ENCODE results near the gene LRRC9. TPM values are rescaled to one million over a fixed set of nuclear protein-coding genes. Genes with fewer than 3 reads are reported as not detected.

Gene LRRC9
- polyA plus RNA-seq (ENCODE audit: low read depth in 6 of 6) = not detected

- Mint-ChIP-seq H3K9me3 (peaks cover 0 to 12% (median 6%) of the 10 kb centered on the region in 7 donors), H3K27me3 (peaks cover 48 to 58% (median 55%) of the 10 kb centered on the region in 3 donors), H3K27ac (peak within 1 kb of the TSS in 3 of 6 donors; percentile 69 to 71 (median 69)), H3K4me1 (peaks cover 5 to 10% (median 6%) of the 10 kb centered on the region in 3 donors), H3K4me3 (peak within 1 kb of the TSS; percentile 75 to 93 (median 80)), H3K36me3 (peaks cover 0 to 8% of the 10 kb centered on the region in 2 donors)
- ATAC-seq (ENCODE audit: low read depth in 2 of 2) = peak; percentile 56 to 61
- DNase-seq = peak; percentile 4
Measured at GRCh38 chr14:59919570-59920377, at the start of gene LRRC9. Gene LRRC9 (plus strand): TSS chr14:59920144.

GRCh38 chr14:59870277-59871165, 49.4 kb upstream of the LRRC9 start, which contains the start of gene RTN1:
Gene RTN1 (minus strand): TSS chr14:59870776. CDS start chr14:59870630, 146 bp downstream.
- ATAC-seq (ENCODE audit: low read depth in 2 of 2) (peak; percentile 14 to 32), DNase-seq (no peak)
- Mint-ChIP-seq H3K36me3 (no peaks in the 10 kb centered on the region), H3K4me1 (peaks cover 6 to 11% (median 7%) of the 10 kb centered on the region in 3 donors), H3K9me3 (peaks cover 0 to 6% (median 3%) of the 10 kb centered on the region in 7 donors), H3K4me3 (peak within 1 kb of the TSS; percentile 68 to 90 (median 85)), H3K27ac (peak within 1 kb of the TSS in 1 of 6 donors; percentile 38), H3K27me3 (peaks cover 48 to 52% (median 48%) of the 10 kb centered on the region in 3 donors)

- Mint-ChIP-seq H3K9me3 (peaks cover 0 to 6% (median 3%) of the 10 kb centered on the region in 7 donors), H3K27ac (no peak overlapping the region), H3K4me3 (peak overlapping the region; percentile 58 to 90 (median 84)), H3K27me3 (peaks cover 45 to 49% (median 48%) of the 10 kb centered on the region in 3 donors), H3K4me1 (peaks cover 6 to 11% (median 7%) of the 10 kb centered on the region in 3 donors), H3K36me3 (no peaks in the 10 kb centered on the region)
- no peak for ATAC-seq (ENCODE audit: low read depth in 2 of 2)
- no peak for DNase-seq
Measured at GRCh38 chr14:59871166-59871495, 48.8 kb upstream of the LRRC9 start.

- Mint-ChIP-seq H3K27ac (no peak overlapping the region), H3K36me3 (no peaks in the 10 kb centered on the region), H3K4me3 (no peak overlapping the region), H3K9me3 (peaks cover 5 to 27% (median 8%) of the 10 kb centered on the region in 7 donors), H3K4me1 (no peaks in the 10 kb centered on the region), H3K27me3 (peaks cover 31 to 52% (median 33%) of the 10 kb centered on the region in 3 donors)
- no peak for ATAC-seq (ENCODE audit: low read depth in 2 of 2)
- no peak for DNase-seq
Measured at GRCh38 chr14:59882957-59883356, 37.0 kb upstream of the LRRC9 start.

GRCh38 chr14:59890676-59891075, 29.3 kb upstream of the LRRC9 start:
- ATAC-seq (ENCODE audit: low read depth in 2 of 2) = no peak
- Mint-ChIP-seq H3K36me3 (no peaks in the 10 kb centered on the region), H3K4me1 (no peaks in the 10 kb centered on the region), H3K27me3 (peaks cover 30 to 31% (median 31%) of the 10 kb centered on the region in 3 donors), H3K9me3 (peaks cover 0 to 4% (median 0%) of the 10 kb centered on the region in 7 donors), H3K4me3 (no peak overlapping the region), H3K27ac (no peak overlapping the region)
- no peak for DNase-seq

GRCh38 chr14:59895721-59896120, 24.2 kb upstream of the LRRC9 start:
- DNase-seq (no peak), ATAC-seq (ENCODE audit: low read depth in 2 of 2) (no peak)
- peaks cover 17 to 22% (median 21%) of the 10 kb centered on the region in 3 donors for H3K27me3 Mint-ChIP-seq
- peaks cover 0 to 3% (median 0%) of the 10 kb centered on the region in 7 donors for H3K9me3 Mint-ChIP-seq
- H3K36me3 Mint-ChIP-seq = no peaks in the 10 kb centered on the region
- no peak overlapping the region for H3K4me3 Mint-ChIP-seq
- no peak overlapping the region for H3K27ac Mint-ChIP-seq
- no peaks in the 10 kb centered on the region for H3K4me1 Mint-ChIP-seq

- H3K4me3 Mint-ChIP-seq = no peak overlapping the region
- ATAC-seq (ENCODE audit: low read depth in 2 of 2) (no peak), DNase-seq (no peak)
- H3K27me3 Mint-ChIP-seq = peaks cover 21 to 22% (median 21%) of the 10 kb centered on the region in 3 donors
- no peaks in the 10 kb centered on the region for H3K4me1 Mint-ChIP-seq
- peaks cover 0 to 6% (median 2%) of the 10 kb centered on the region in 7 donors for H3K9me3 Mint-ChIP-seq
- no peaks in the 10 kb centered on the region for H3K36me3 Mint-ChIP-seq
- H3K27ac Mint-ChIP-seq = no peak overlapping the region
Measured at GRCh38 chr14:59897757-59898383, 22.1 kb upstream of the LRRC9 start.

- peaks cover 0 to 6% (median 0%) of the 10 kb centered on the region in 7 donors for H3K9me3 Mint-ChIP-seq
- no peaks in the 10 kb centered on the region for H3K36me3 Mint-ChIP-seq
- no peak overlapping the region for H3K4me3 Mint-ChIP-seq
Measured at GRCh38 chr14:59900556-59900955, 19.4 kb upstream of the LRRC9 start.

GRCh38 chr14:59904184-59904583, 15.8 kb upstream of the LRRC9 start:
- ATAC-seq (ENCODE audit: low read depth in 2 of 2) (no peak), DNase-seq (no peak)
- no peak overlapping the region for H3K27ac Mint-ChIP-seq
- no peaks in the 10 kb centered on the region for H3K36me3 Mint-ChIP-seq
- H3K9me3 Mint-ChIP-seq = peaks cover 0 to 6% (median 0%) of the 10 kb centered on the region in 7 donors
- H3K4me1 Mint-ChIP-seq = no peaks in the 10 kb centered on the region
- peaks cover 6 to 13% (median 12%) of the 10 kb centered on the region in 3 donors for H3K27me3 Mint-ChIP-seq
- no peak overlapping the region for H3K4me3 Mint-ChIP-seq

More at GRCh38 chr14:59900556-59900955, 19.4 kb upstream of the LRRC9 start:
- no peaks in the 10 kb centered on the region for H3K4me1 Mint-ChIP-seq
- DNase-seq (no peak), ATAC-seq (ENCODE audit: low read depth in 2 of 2) (no peak)
- H3K27ac Mint-ChIP-seq = no peak overlapping the region
- peaks cover 12 to 15% (median 14%) of the 10 kb centered on the region in 3 donors for H3K27me3 Mint-ChIP-seq

- Mint-ChIP-seq H3K36me3 (no peaks in the 10 kb centered on the region), H3K4me1 (no peaks in the 10 kb centered on the region), H3K27ac (no peak overlapping the region), H3K9me3 (peaks cover 0 to 6% (median 0%) of the 10 kb centered on the region in 7 donors), H3K4me3 (no peak overlapping the region), H3K27me3 (peaks cover 5 to 14% (median 9%) of the 10 kb centered on the region in 3 donors)
- DNase-seq = no peak
- ATAC-seq (ENCODE audit: low read depth in 2 of 2) = no peak
Measured at GRCh38 chr14:59905188-59905587, 14.8 kb upstream of the LRRC9 start.

- DNase-seq (no peak), ATAC-seq (ENCODE audit: low read depth in 2 of 2) (no peak)
- Mint-ChIP-seq H3K27me3 (peaks cover 27 to 43% (median 39%) of the 10 kb centered on the region in 3 donors), H3K4me1 (no peaks in the 10 kb centered on the region), H3K36me3 (peaks cover 0 to 8% of the 10 kb centered on the region in 2 donors), H3K9me3 (peaks cover 0 to 13% (median 4%) of the 10 kb centered on the region in 7 donors), H3K27ac (no peak overlapping the region), H3K4me3 (no peak overlapping the region)
Measured at GRCh38 chr14:59912443-59912842, 7.5 kb upstream of the LRRC9 start.

- no peak for DNase-seq
- no peak overlapping the region for H3K4me3 Mint-ChIP-seq
- ATAC-seq (ENCODE audit: low read depth in 2 of 2) = no peak
- peaks cover 0 to 8% of the 10 kb centered on the region in 2 donors for H3K36me3 Mint-ChIP-seq
- H3K4me1 Mint-ChIP-seq = no peaks in the 10 kb centered on the region
- H3K9me3 Mint-ChIP-seq = peaks cover 0 to 13% (median 4%) of the 10 kb centered on the region in 7 donors
- no peak overlapping the region for H3K27ac Mint-ChIP-seq
- peaks cover 27 to 43% (median 37%) of the 10 kb centered on the region in 3 donors for H3K27me3 Mint-ChIP-seq
Measured at GRCh38 chr14:59913187-59913586, 6.8 kb upstream of the LRRC9 start.
